ENCODE results near the gene PNPLA8.
"Not testable (repeated sequence)": the region's sequence is repeated elsewhere in the genome, so short reads cannot be mapped to it uniquely, and the experiment has no call there.

Gene PNPLA8

DNA sequence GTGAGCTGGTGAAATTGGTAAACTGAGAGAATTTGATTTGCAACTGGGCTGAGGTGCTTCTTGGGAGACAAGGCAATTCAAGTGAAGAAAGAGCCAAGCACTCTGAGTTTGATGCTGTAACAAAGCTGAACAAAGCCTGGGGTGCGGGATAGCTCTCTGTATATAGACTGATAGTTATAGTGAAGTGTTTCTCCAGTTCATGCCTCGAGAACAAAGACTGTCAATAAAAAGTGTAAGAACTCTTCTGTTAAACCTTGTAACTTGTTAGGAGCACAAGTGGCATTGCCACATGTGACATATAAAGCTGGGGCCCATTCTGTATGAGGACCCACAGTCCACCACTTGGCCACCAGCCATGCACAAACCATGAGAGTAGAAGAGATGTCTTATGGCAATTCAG is 11.3 kb upstream of the PNPLA8 start:
- in situ Hi-C loops (cut with HindIII; ENCODE audit: low pct_ligation_motif_present, low pct_unique_long_range_greater_than_20kb, low sequenced_read_pairs), result no loop called here

GRCh38 chr7:108535744-108536143 is 9.8 kb upstream of the PNPLA8 start:
- no peak for DNase-seq
- in situ Hi-C loops (cut with HindIII; ENCODE audit: low pct_ligation_motif_present, low pct_unique_long_range_greater_than_20kb, low sequenced_read_pairs), result no loop called here

More for the DNA sequence above, 11.3 kb upstream of the PNPLA8 start:
- no peak for DNase-seq

- in situ Hi-C loops (cut with HindIII; ENCODE audit: low pct_ligation_motif_present, low pct_unique_long_range_greater_than_20kb, low sequenced_read_pairs), result no loop called here
- no peak for DNase-seq
Measured at GRCh38 chr7:108535257-108535656, 9.3 kb upstream of the PNPLA8 start.

GRCh38 chr7:108533712-108534111 is 7.8 kb upstream of the PNPLA8 start:
- in situ Hi-C loops (cut with HindIII; ENCODE audit: low pct_ligation_motif_present, low pct_unique_long_range_greater_than_20kb, low sequenced_read_pairs), result no loop called here

GRCh38 chr7:108529341-108529740 is 3.4 kb upstream of the PNPLA8 start:
- DNase-seq, result no peak
- in situ Hi-C loops (cut with HindIII; ENCODE audit: low pct_ligation_motif_present, low pct_unique_long_range_greater_than_20kb, low sequenced_read_pairs), result no loop called here

More at GRCh38 chr7:108533712-108534111, 7.8 kb upstream of the PNPLA8 start:
- DNase-seq, result no peak

DNA sequence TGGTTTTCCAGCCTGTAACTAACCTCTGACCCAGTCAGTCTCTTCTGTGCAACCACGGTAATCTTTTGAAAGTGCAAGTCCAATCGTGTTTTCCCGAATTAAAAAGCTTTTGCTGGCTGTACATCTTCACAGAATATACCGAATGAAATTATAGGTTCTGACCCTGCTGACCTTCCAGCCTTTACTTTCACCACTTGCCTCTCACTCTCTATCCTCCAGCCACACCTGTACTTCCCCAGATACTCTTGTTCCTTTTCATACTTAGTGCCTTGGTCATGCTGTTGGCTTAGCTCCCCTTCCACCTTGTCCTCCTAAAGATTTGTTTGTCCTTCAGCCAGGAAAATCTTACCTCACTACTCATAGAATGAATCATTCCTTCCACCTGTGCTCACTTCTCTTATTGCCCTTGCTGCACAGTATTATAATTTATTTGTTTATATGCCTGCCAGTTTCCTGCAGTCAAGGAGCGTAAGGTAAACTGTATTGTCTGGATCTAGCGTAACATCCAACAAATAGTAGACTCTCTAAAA is 2.3 kb upstream of the PNPLA8 start:
- in situ Hi-C loops (cut with HindIII; ENCODE audit: low pct_ligation_motif_present, low pct_unique_long_range_greater_than_20kb, low sequenced_read_pairs), result no loop called here
- DNase-seq, result no peak

GRCh38 chr7:108526768-108527017 is 758 bp upstream of the PNPLA8 start:
- in situ Hi-C loops (cut with HindIII; ENCODE audit: low pct_ligation_motif_present, low pct_unique_long_range_greater_than_20kb, low sequenced_read_pairs), result no loop called here
- no peak for DNase-seq

GRCh38 chr7:108525327-108525984 is 479 bp downstream of the PNPLA8 start:
- DNase-seq, result peak; percentile 95
- in situ Hi-C loops (cut with HindIII; ENCODE audit: low pct_ligation_motif_present, low pct_unique_long_range_greater_than_20kb, low sequenced_read_pairs), result no loop called here

DNA sequence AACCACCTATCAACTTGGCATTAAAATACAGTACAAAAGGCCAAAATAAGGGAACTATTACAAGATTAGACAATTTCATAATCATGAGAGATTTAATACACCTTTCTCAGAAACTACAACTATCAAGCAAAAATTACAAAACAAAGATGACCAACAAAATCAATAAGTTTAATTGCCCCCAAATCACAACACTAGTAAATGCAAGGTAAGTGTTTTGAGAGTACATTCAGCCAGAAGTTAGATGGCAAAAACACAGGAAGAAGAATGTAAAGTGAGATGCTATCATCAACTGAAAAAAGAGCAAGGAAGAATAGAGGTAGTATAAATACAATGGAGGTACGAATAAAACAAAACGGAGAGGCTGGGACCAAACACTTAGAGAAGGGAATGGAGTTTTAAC is 3.2 kb downstream of the PNPLA8 start:
- DNase-seq, result no peak
- in situ Hi-C loops (cut with HindIII; ENCODE audit: low pct_ligation_motif_present, low pct_unique_long_range_greater_than_20kb, low sequenced_read_pairs), result no loop called here

DNA sequence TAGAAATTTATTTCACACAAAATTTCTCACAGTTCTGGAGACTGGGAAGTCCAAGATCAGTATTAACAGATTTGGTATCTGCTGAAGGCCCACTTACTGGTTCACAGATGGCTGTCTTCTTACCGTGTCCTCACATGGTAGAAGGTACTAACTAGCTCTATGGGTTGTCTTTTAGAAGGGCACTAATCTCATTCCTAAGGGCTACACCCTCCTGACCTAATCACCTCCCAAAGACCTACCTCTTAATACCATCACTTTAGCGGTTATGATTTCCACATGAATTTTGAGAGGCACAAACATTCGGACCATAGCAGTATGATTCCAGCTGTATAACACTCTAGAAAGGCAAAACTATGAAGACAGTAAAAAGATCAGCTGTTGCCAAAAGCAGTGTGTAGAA is 8.0 kb downstream of the PNPLA8 start:
- no peak for DNase-seq
- in situ Hi-C loops (cut with HindIII; ENCODE audit: low pct_ligation_motif_present, low pct_unique_long_range_greater_than_20kb, low sequenced_read_pairs), result no loop called here

- in situ Hi-C loops (cut with HindIII; ENCODE audit: low pct_ligation_motif_present, low pct_unique_long_range_greater_than_20kb, low sequenced_read_pairs), result no loop called here
- no peak for DNase-seq
Measured at GRCh38 chr7:108515630-108516029, 10.3 kb downstream of the PNPLA8 start.

GRCh38 chr7:108515013-108515412 is 10.9 kb downstream of the PNPLA8 start:
- in situ Hi-C loops (cut with HindIII; ENCODE audit: low pct_ligation_motif_present, low pct_unique_long_range_greater_than_20kb, low sequenced_read_pairs), result no loop called here
- DNase-seq, result no peak

DNA sequence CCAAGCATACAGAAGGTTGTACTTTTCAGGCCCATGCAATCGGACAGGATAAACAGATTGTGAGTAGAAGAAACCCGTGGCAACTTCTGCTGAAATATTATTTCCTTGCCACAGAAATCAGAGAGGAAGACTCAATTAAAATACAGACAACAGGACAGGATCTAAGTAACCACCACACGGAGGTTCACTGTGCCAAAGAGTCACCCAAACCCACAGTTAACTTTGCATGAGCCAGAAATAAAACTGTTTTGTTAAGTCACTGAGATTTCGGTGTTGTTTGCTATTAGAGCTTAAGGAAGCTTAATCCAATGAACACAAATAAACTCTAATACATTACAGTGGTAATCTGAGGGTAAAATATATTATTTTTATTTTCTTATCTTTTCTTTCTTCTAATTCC is 14.0 kb downstream of the PNPLA8 start:
- in situ Hi-C loops (cut with HindIII; ENCODE audit: low pct_ligation_motif_present, low pct_unique_long_range_greater_than_20kb, low sequenced_read_pairs), result no loop called here
- DNase-seq, result no peak

DNA sequence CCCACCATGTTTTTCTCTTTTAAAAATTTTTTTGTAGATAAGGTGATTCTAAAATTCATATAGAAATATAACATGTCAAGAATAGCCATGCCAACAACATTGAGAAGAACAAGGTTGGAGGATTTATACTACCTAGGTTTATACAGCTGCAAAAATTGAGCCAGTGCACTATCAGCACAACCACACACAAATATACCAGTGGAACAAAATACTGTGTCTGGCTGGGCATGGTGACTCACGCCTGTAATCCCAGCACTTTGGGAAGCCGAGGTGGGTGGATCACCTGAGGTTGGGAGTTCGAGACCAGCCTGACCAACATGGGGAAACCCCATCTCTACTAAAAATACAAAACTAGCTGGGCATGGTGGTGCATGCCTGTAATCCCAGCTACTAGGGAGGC is 21.4 kb downstream of the PNPLA8 start:
- in situ Hi-C loops (cut with HindIII; ENCODE audit: low pct_ligation_motif_present, low pct_unique_long_range_greater_than_20kb, low sequenced_read_pairs); DNase-seq: not testable (repeated sequence)

- DNase-seq, result no peak
- in situ Hi-C loops (cut with HindIII; ENCODE audit: low pct_ligation_motif_present, low pct_unique_long_range_greater_than_20kb, low sequenced_read_pairs), result no loop called here
Measured at GRCh38 chr7:108503112-108504026, 22.6 kb downstream of the PNPLA8 start.

DNA sequence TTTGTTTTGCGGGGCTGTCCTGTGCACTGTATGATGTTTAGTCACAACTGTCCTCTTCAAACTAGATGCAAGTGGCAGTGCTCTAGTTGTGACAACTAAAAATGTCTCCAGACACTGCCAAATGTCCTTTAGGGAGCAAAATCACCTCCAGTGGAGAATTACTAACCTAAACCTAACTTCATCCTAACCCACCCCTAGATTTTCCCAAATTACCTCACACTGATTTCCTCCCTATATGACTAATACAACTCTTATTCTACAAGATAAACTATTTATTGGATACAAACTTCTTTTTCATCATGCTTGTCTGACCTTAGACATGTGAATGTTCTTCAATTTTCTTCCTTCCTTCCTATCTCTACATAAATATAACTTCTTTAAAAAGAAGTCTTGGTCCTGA is 26.4 kb downstream of the PNPLA8 start:
- in situ Hi-C loops (cut with HindIII; ENCODE audit: low pct_ligation_motif_present, low pct_unique_long_range_greater_than_20kb, low sequenced_read_pairs), result loop anchor here (25.0 kb wide), 1 partner anchor 312 kb away; no protein-coding TSS in a partner anchor
- no peak for DNase-seq

DNA sequence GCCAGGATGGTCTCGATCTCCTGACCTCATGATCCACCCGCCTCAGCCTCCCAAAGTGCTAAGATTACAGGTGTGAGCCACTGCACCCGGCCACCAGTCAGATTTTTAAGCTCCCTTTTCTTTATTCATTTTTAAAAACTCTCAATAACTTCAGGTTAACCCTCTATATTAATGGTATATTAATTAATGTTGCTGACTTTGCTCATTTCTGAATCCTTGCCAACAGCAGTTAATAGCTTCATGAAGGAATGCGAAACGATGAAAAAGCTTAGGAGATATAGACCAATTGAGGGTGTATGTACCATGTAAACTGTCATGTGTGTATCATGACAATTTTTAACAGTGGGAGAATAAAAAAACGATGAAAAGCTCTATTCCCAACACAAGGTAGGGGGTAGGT is 27.5 kb downstream of the PNPLA8 start:
- in situ Hi-C loops (cut with HindIII; ENCODE audit: low pct_ligation_motif_present, low pct_unique_long_range_greater_than_20kb, low sequenced_read_pairs), result loop anchor here (25.0 kb wide), 1 partner anchor 311 kb away; no protein-coding TSS in a partner anchor
- DNase-seq, result no peak

DNA sequence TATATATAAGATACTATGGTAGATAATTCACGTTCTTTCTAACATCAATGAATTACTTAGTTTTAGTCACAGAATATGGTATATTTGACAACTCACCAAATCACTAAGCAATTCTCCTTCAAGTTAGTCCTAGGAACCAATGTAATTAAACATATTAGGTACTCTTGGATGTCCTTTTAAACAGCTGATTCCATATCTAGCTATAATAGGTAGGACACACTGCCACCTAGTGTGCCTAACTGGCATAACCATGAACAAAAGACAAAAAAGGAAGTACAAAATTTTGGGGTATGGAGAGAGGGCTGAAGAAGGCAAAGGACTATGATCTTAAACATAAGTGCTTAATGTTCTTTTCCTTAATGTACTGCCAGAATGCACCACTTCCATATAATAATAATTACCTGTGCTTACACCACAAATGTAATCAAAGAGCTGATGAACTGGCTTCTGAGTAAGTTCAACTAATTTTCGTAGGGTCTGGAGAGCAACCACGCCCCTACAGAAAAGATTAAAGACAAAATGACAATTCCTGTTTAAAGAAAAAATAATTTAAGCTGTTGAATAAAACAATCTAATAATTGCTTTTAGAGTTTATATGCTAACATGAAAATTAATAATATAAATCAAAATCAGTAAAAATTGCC is 28.7 kb downstream of the PNPLA8 start:
- DNase-seq, result peak; percentile 71
- in situ Hi-C loops (cut with HindIII; ENCODE audit: low pct_ligation_motif_present, low pct_unique_long_range_greater_than_20kb, low sequenced_read_pairs), result loop anchor here (25.0 kb wide), 1 partner anchor 310 kb away; no protein-coding TSS in a partner anchor

- no peak for DNase-seq
- in situ Hi-C loops (cut with HindIII; ENCODE audit: low pct_ligation_motif_present, low pct_unique_long_range_greater_than_20kb, low sequenced_read_pairs), result loop anchor here (25.0 kb wide), 1 partner anchor 305 kb away; no protein-coding TSS in a partner anchor
Measured at GRCh38 chr7:108492742-108493141, 33.2 kb downstream of the PNPLA8 start.
